Astrocyte (in vitro differentiated cells and primary cell): Measurements from ENCODE around the gene CSRP2. TPM values are rescaled to one million over a fixed set of nuclear protein-coding genes. Genes with fewer than 3 reads are reported as not detected.

Experiments used
- DNase-seq: peaks from one replicate; pipeline ENCODE4 v3.0.0-alpha.2; 2010; ENCODE audit warnings: low read depth
- FAIRE-seq: peaks from 2 replicates; lab custom pipeline; 2011; peaks lifted over from hg19 to GRCh38; lab: Jason Lieb, UNC
- H2AFZ ChIP-seq: 2 replicates; pipeline ENCODE4 v1.6.0; 2012; ENCODE audit warnings: low read depth, low read length, inconsistent platforms
- H3K27ac ChIP-seq: 2 replicates; pipeline ENCODE4 v1.5.1; 2011; ENCODE audit warnings: low read depth, low read length, inconsistent platforms
- H3K27me3 ChIP-seq: 2 replicates; pipeline ENCODE4 v1.6.0; 2011; ENCODE audit warnings: low read length, inconsistent platforms; ENCODE audit not compliant: insufficient read depth
- H3K36me3 ChIP-seq: 2 replicates; pipeline ENCODE4 v1.5.1; 2011; ENCODE audit warnings: low read length, inconsistent platforms; ENCODE audit not compliant: insufficient read depth
- H3K4me1 ChIP-seq: 2 replicates; pipeline ENCODE4 v1.5.1; 2011; ENCODE audit warnings: low read length, inconsistent platforms; ENCODE audit not compliant: insufficient read depth
- H3K4me2 ChIP-seq: 2 replicates; pipeline ENCODE4 v1.6.0; 2012; ENCODE audit warnings: low read length, inconsistent platforms
- H3K4me3 ChIP-seq: 2 replicates; pipeline ENCODE4 v1.5.1; 2011; ENCODE audit warnings: low read depth, mild to moderate bottlenecking, low read length, inconsistent platforms; ENCODE audit not compliant: insufficient read depth
- H3K79me2 ChIP-seq: 2 replicates; pipeline ENCODE4 v1.6.0; 2012; ENCODE audit warnings: mild to moderate bottlenecking, low read length, inconsistent platforms; ENCODE audit not compliant: insufficient read depth
- H3K9ac ChIP-seq: 2 replicates; pipeline ENCODE4 v1.6.0; 2012; ENCODE audit warnings: mild to moderate bottlenecking, low read length, inconsistent platforms
- H3K9me3 ChIP-seq: 2 replicates; pipeline ENCODE4 v1.5.1; 2012; ENCODE audit warnings: low read depth, mild to moderate bottlenecking, low read length, inconsistent platforms; ENCODE audit not compliant: insufficient read depth
- H4K20me1 ChIP-seq: 2 replicates; pipeline ENCODE4 v1.6.0; 2012; ENCODE audit warnings: low read length, inconsistent platforms; ENCODE audit not compliant: insufficient read depth
- H3K27ac Mint-ChIP-seq: one replicate; pipeline ENCODE4 v1.8.0; 2021; ENCODE audit warnings: mild to moderate bottlenecking, mixed read lengths; ENCODE audit not compliant: unreplicated experiment
- H3K27me3 Mint-ChIP-seq: one replicate; pipeline ENCODE4 v1.8.0; 2021; ENCODE audit warnings: low read depth, mixed read lengths; ENCODE audit not compliant: unreplicated experiment
- H3K36me3 Mint-ChIP-seq: one replicate; pipeline ENCODE4 v1.8.0; 2021; ENCODE audit warnings: low read depth, mixed read lengths; ENCODE audit not compliant: unreplicated experiment
- H3K4me1 Mint-ChIP-seq: one replicate; pipeline ENCODE4 v1.8.0; 2021; ENCODE audit warnings: low read depth, mixed read lengths; ENCODE audit not compliant: unreplicated experiment
- H3K4me3 Mint-ChIP-seq: one replicate; pipeline ENCODE4 v1.8.0; 2021; ENCODE audit warnings: mild to moderate bottlenecking, moderate library complexity, mixed read lengths; ENCODE audit not compliant: unreplicated experiment
- H3K9me3 Mint-ChIP-seq: one replicate; pipeline ENCODE4 v1.8.0; 2021; ENCODE audit warnings: mild to moderate bottlenecking, mixed read lengths; ENCODE audit not compliant: unreplicated experiment
- CTCF ChIP-seq: IDR thresholded peaks from 2 replicates; pipeline ENCODE4 v1.5.1; 2011; ENCODE audit warnings: low read depth, mild to moderate bottlenecking, inconsistent platforms, low read length, moderate library complexity; ENCODE audit not compliant: insufficient read depth
- EZH2 ChIP-seq: IDR thresholded peaks from 2 replicates; pipeline ENCODE4 v1.6.1; 2012; ENCODE audit warnings: mild to moderate bottlenecking, low read length, inconsistent platforms; ENCODE audit not compliant: insufficient read depth
- total RNA-seq: library from RNA; stranded (reverse); gene quantifications from 2 replicates; pipeline ENCODE4 v1.2.1, GENCODE V29; 2021

CSRP2 gene
- total RNA-seq, 1 donor from 2014 or later: 265 TPM

- TF ChIP-seq CTCF: no peak
- no peak for TF ChIP-seq EZH2
- Histone ChIP-seq H3K79me2 (peaks cover 3% of the 10 kb centered on the region), H3K4me1 (peaks cover 17% of the 10 kb centered on the region), H4K20me1 (no peaks in the 10 kb centered on the region), H3K4me3 (no peak overlapping the region), H3K27ac (no peak overlapping the region), H3K9me3 (peaks cover 3% of the 10 kb centered on the region), H3K4me2 (no peak overlapping the region), H3K9ac (no peak overlapping the region), H3K27me3 (no peaks in the 10 kb centered on the region), H3K36me3 (peaks cover 34% of the 10 kb centered on the region), H2AFZ (no peak overlapping the region)
- Mint-ChIP-seq H3K36me3 (peaks cover 32% of the 10 kb centered on the region), H3K27ac (peak overlapping the region; percentile 30), H3K9me3 (no peaks in the 10 kb centered on the region), H3K4me3 (no peak overlapping the region), H3K4me1 (peaks cover 48% of the 10 kb centered on the region), H3K27me3 (no peaks in the 10 kb centered on the region)
- no peak for FAIRE-seq
- peak; percentile 39 for DNase-seq
Measured at GRCh38 chr12:76859611-76860010, 19.2 kb downstream of the CSRP2 start.

GRCh38 chr12:76856018-76856644 lies 22.7 kb downstream of the CSRP2 start:
- FAIRE-seq (no peak), DNase-seq (no peak)
- peaks cover 3% of the 10 kb centered on the region for H3K79me2 ChIP-seq
- H3K9ac ChIP-seq: no peak overlapping the region
- peaks cover 3% of the 10 kb centered on the region for H3K9me3 ChIP-seq
- no peak overlapping the region for H3K27ac Mint-ChIP-seq
- H3K36me3 Mint-ChIP-seq: peaks cover 20% of the 10 kb centered on the region
- H3K36me3 ChIP-seq: peaks cover 35% of the 10 kb centered on the region
- H3K4me3 Mint-ChIP-seq: no peak overlapping the region
- no peak overlapping the region for H3K4me3 ChIP-seq
- H3K27ac ChIP-seq: no peak overlapping the region
- H3K9me3 Mint-ChIP-seq: no peaks in the 10 kb centered on the region
- no peak overlapping the region for H3K4me2 ChIP-seq
- no peaks in the 10 kb centered on the region for H4K20me1 ChIP-seq
- peaks cover 33% of the 10 kb centered on the region for H3K4me1 Mint-ChIP-seq
- TF ChIP-seq CTCF (no peak), EZH2 (no peak)
- H3K4me1 ChIP-seq: no peaks in the 10 kb centered on the region
- no peaks in the 10 kb centered on the region for H3K27me3 ChIP-seq
- no peak overlapping the region for H2AFZ ChIP-seq
- no peaks in the 10 kb centered on the region for H3K27me3 Mint-ChIP-seq

GRCh38 chr12:76855271-76855670 lies 23.5 kb downstream of the CSRP2 start:
- no peak for FAIRE-seq
- H3K4me3 ChIP-seq: no peak overlapping the region
- no peaks in the 10 kb centered on the region for H3K4me1 ChIP-seq
- Mint-ChIP-seq H3K36me3 (peaks cover 21% of the 10 kb centered on the region), H3K9me3 (no peaks in the 10 kb centered on the region), H3K4me3 (no peak overlapping the region), H3K27ac (peak overlapping the region; percentile 36), H3K27me3 (no peaks in the 10 kb centered on the region), H3K4me1 (peaks cover 31% of the 10 kb centered on the region)
- TF ChIP-seq CTCF (no peak), EZH2 (no peak)
- peaks cover 39% of the 10 kb centered on the region for H3K36me3 ChIP-seq
- H3K4me2 ChIP-seq: no peak overlapping the region
- H4K20me1 ChIP-seq: no peaks in the 10 kb centered on the region
- H2AFZ ChIP-seq: no peak overlapping the region
- H3K9me3 ChIP-seq: peaks cover 3% of the 10 kb centered on the region
- no peak for DNase-seq
- peaks cover 3% of the 10 kb centered on the region for H3K79me2 ChIP-seq
- no peaks in the 10 kb centered on the region for H3K27me3 ChIP-seq
- H3K27ac ChIP-seq: no peak overlapping the region
- H3K9ac ChIP-seq: no peak overlapping the region
